Activated CD4-positive, alpha-beta T cell treated with anti-CD3 and anti-CD28 coated beads, Interleukin-2, amount 10 ng/mL, durations not matched to agents 24 days and 14 days (primary cell): ENCODE measurements around the gene C19orf38. TPM values are rescaled to one million over a fixed set of nuclear protein-coding genes. Genes with fewer than 3 reads are reported as not detected.

Source experiments
- DNase-seq: peaks from one replicate; pipeline ENCODE4 v3.0.0; 2022
- H3K27ac Mint-ChIP-seq: one replicate; pipeline ENCODE4 v1.8.0; 2022; ENCODE audit warnings: mild to moderate bottlenecking, mixed read lengths
- H3K27me3 Mint-ChIP-seq: one replicate; pipeline ENCODE4 v1.8.0; 2022; ENCODE audit warnings: mixed read lengths
- H3K36me3 Mint-ChIP-seq: one replicate; pipeline ENCODE4 v1.8.0; 2022; ENCODE audit warnings: low read depth, mild to moderate bottlenecking, mixed read lengths
- H3K4me1 Mint-ChIP-seq: one replicate; pipeline ENCODE4 v1.8.0; 2021; ENCODE audit warnings: mixed read lengths
- H3K4me3 Mint-ChIP-seq: one replicate; pipeline ENCODE4 v1.8.0; 2022; ENCODE audit warnings: mild to moderate bottlenecking, moderate library complexity, mixed read lengths
- H3K9me3 Mint-ChIP-seq: one replicate; pipeline ENCODE4 v1.8.0; 2021; ENCODE audit warnings: mixed read lengths
- intact Hi-C: fragments of 100-400 bp; cut with micrococcal nuclease; formaldehyde crosslinking; loops from one replicate; pipeline ENCODE4 v1.15.1; 2023
- total RNA-seq: library from RNA; stranded (reverse); gene quantifications from 2 replicates; pipeline ENCODE4 v1.2.3, GENCODE V29; 2022

Gene C19orf38
- total RNA-seq, 1 donor from 2014 or later: 2.7 TPM

DNA sequence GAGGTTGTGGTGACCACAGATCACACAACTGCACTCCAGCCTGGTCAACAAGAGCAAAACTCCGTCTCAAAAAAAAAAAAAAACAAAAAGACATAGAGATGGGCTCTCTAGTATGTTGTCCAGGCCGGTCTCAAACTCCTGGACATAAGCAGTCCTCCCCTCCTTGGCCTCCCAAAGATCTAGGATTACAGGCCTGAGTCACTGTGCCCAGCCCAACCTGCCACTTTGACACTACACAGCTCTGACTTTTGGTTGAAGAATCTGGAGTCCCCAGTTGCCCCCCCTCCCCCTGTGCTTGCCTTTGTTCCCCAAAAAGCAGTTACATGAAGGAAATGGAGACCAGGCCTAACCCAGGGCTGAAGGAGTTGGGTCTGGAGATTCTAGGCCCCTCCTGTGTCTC, 36.1 kb downstream of the C19orf38 start:
- Mint-ChIP-seq H3K27ac (no peak overlapping the region), H3K36me3 (peaks cover 1% of the 10 kb centered on the region), H3K9me3 (no peaks in the 10 kb centered on the region), H3K4me1 (peaks cover 6% of the 10 kb centered on the region), H3K27me3 (no peaks in the 10 kb centered on the region), H3K4me3 (no peak overlapping the region)
- intact Hi-C loops: no loop called here
- no peak for DNase-seq

DNA sequence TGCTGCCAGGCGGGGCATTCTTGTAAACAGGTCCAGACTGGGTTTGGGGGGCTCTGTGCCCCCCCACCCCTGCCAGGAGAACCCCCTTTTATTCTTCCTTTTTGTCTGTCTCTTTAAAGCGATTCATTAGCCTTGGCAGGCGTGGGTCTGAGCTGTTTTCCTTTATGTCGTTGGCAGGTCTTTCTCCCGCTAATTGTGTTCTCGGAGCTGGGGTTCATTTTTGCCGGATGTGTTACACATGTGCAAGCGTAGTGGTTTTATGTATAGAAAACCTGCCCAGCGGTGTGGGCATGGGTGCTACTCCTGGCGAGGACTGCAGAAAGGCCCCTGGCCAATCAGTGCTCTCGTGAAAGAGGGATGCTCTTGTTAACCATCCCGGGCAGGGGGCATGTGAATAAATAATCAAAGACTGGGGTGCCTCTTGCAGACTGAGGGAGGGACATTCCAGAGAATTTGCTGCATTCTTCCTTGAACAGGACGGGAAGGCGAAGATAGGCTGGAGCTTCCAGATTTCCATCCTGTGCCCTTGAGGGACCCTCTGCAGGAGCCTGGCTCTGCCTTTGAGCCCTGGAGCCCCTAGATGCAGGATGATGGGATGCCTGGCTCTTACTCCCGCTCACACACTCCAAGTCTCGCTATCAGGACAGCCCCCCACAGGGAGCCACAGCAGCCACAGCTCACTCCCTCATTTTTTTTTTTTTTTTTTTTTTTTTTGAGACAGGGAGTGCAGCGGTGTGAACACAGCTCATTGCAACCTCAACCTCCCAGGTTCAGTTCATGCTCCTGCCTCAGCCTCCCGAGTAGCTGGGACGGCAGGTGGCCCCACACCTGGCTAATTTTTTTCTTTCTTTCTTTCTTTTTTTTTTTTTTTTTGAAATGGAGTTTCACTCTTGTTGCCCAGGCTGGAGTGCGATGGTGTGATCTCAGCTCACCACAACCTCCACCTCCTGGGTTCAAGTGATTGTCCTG, 37.3 kb downstream of the C19orf38 start:
- intact Hi-C loops: no loop called here
- Mint-ChIP-seq H3K36me3 (no peaks in the 10 kb centered on the region), H3K27ac (no peak overlapping the region), H3K9me3 (no peaks in the 10 kb centered on the region), H3K27me3 (no peaks in the 10 kb centered on the region), H3K4me3 (no peak overlapping the region), H3K4me1 (peaks cover 3% of the 10 kb centered on the region)
- no peak for DNase-seq

DNA sequence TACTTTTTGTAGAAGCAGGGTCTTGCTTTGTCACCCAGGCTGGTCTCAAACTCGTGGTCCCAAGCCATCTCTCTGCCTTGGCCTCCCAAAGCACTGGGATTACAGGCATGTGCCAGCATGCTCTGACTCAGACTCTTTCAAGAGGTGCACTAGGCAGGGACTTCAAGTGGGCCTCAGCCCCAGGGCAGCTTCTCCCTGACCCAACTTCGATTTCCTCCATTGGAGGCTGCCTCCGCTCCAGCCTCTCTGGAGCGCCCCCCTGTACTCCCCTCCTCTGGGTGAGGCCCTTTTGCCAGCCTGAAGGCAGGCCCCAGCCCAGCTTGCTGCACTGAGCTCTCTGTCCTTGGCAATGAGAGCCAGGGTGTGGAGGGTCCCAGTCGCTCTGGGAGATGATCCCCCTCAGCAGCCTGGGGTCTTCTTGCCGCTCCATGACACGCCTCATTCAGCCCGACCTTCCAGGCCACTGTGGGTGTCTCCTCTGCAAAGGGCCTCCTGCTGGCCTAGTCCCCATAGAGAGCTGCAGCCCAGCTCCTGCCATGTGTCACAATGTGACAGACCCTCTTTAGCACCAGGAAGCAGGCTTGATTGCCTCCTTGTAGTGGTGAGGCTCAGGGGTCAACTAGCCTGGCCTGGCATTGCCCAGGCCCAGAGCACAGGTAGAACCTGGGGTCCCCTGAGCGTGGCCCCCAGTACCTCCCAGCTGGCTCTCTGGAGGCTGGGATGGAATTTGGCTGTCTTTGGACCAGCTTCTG, 39.6 kb downstream of the C19orf38 start:
- Mint-ChIP-seq H3K27ac (no peak overlapping the region), H3K9me3 (no peaks in the 10 kb centered on the region), H3K36me3 (no peaks in the 10 kb centered on the region), H3K4me1 (peaks cover 3% of the 10 kb centered on the region), H3K4me3 (no peak overlapping the region), H3K27me3 (no peaks in the 10 kb centered on the region)
- intact Hi-C loops: no loop called here
- DNase-seq: no peak

DNA sequence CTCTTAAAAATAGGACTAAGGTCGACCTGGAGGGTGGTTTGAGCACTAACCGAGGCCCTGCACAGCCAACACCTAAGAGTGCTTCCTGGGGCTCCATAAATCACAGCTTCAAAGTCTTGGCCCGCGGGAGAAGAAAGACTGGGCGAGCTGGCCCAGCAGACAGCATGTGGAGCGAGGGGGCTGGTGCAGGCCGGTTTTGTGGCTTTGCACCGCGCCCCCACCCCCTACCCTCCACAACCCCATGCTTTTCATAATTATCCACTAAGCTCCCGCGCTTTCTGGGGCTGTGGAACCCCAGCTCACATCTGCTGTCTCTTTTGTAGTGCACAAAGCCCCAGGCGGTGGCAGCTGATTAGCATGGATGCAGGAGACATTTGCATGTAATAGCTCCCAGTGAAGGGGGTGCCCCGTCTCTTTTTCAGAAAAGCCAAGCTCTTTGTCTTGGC, 40.2 kb downstream of the C19orf38 start:
- H3K27me3 Mint-ChIP-seq: no peaks in the 10 kb centered on the region
- H3K27ac Mint-ChIP-seq: no peak overlapping the region

GRCh38 chr19:10889880-10890279, 41.7 kb downstream of the C19orf38 start:
- H3K4me1 Mint-ChIP-seq: peaks cover 3% of the 10 kb centered on the region
- no peaks in the 10 kb centered on the region for H3K36me3 Mint-ChIP-seq
- DNase-seq: no peak
- H3K27me3 Mint-ChIP-seq: no peaks in the 10 kb centered on the region
- intact Hi-C loops: no loop called here
- no peak overlapping the region for H3K4me3 Mint-ChIP-seq
- H3K9me3 Mint-ChIP-seq: no peaks in the 10 kb centered on the region
- H3K27ac Mint-ChIP-seq: no peak overlapping the region

More for the DNA sequence above, 40.2 kb downstream of the C19orf38 start:
- H3K9me3 Mint-ChIP-seq: no peaks in the 10 kb centered on the region
- no peak for DNase-seq
- no peak overlapping the region for H3K4me3 Mint-ChIP-seq
- no peaks in the 10 kb centered on the region for H3K36me3 Mint-ChIP-seq
- peaks cover 3% of the 10 kb centered on the region for H3K4me1 Mint-ChIP-seq
- intact Hi-C loops: no loop called here

GRCh38 chr19:10891405-10892086, 43.3 kb downstream of the C19orf38 start:
- H3K27me3 Mint-ChIP-seq: no peaks in the 10 kb centered on the region
- peaks cover 9% of the 10 kb centered on the region for H3K4me1 Mint-ChIP-seq

DNA sequence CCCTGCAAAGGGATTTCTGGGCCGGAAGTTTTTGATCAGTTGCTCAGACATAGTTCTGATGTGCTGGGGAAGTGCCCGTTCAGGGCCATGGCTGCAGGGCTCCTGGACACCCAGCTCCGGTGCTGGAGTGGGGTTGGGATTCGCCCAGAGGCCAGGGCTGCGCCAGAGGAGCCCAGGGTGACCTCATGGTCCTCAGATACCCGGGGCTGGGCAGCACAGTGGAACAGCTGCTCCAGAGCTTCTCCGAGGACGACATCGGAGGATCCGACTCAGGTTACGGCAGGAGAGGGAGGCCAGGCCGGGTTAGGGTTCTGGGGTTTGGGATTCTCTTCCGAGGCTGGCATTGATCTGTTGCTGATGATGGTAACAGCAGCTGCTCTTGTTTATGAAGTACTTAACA, 44.0 kb downstream of the C19orf38 start:
- no peak for DNase-seq
- Mint-ChIP-seq H3K9me3 (no peaks in the 10 kb centered on the region), H3K27me3 (no peaks in the 10 kb centered on the region), H3K27ac (no peak overlapping the region), H3K4me1 (peaks cover 11% of the 10 kb centered on the region), H3K36me3 (no peaks in the 10 kb centered on the region), H3K4me3 (no peak overlapping the region)
- intact Hi-C loops: no loop called here

More at GRCh38 chr19:10891405-10892086, 43.3 kb downstream of the C19orf38 start:
- intact Hi-C loops: no loop called here
- Mint-ChIP-seq H3K9me3 (no peaks in the 10 kb centered on the region), H3K36me3 (no peaks in the 10 kb centered on the region), H3K27ac (no peak overlapping the region), H3K4me3 (no peak overlapping the region)
- no peak for DNase-seq

DNA sequence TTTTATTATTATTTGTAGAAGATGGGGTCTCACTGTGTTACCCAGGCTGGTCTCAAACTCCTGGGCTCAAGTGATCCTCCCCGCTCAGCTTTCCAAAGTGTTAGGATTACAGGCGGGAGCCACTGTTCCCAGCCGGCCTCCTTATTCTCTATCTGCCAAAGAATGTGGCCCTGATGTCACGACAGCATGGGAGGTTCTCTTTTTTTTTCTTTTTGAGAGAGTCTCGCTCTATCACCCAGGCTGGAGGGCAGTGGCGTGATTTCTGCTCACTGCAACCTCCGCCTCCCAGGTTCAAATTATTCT, 46.6 kb downstream of the C19orf38 start:
- Mint-ChIP-seq H3K27ac (no peak overlapping the region), H3K4me1 (peaks cover 11% of the 10 kb centered on the region), H3K36me3 (no peaks in the 10 kb centered on the region), H3K27me3 (no peaks in the 10 kb centered on the region), H3K4me3 (no peak overlapping the region), H3K9me3 (no peaks in the 10 kb centered on the region)
- no peak for DNase-seq
- intact Hi-C loops: no loop called here

DNA sequence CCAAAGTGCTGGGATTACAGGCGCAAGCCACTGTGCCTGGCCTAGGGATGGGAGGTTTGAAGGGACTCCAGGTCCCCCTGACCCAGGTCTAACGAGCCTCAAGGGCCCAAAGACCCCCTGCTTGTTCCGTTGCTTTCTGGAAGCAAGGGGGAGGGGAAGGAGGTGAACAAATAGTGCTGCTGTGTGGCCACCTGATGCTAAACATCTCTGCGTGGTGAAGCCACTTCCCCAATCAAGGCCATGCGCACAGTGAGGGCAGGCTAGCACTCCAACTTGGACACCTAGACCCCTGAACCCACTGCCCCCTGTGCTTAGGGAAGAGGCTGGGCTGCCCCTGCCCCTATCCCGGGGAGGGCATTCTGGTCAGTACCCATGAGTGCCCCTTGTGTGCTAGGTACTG, 47.1 kb downstream of the C19orf38 start:
- H3K4me1 Mint-ChIP-seq: peaks cover 13% of the 10 kb centered on the region
- H3K9me3 Mint-ChIP-seq: no peaks in the 10 kb centered on the region
- no peaks in the 10 kb centered on the region for H3K27me3 Mint-ChIP-seq
- intact Hi-C loops: no loop called here
- DNase-seq: no peak
- no peak overlapping the region for H3K27ac Mint-ChIP-seq
- H3K36me3 Mint-ChIP-seq: no peaks in the 10 kb centered on the region
- H3K4me3 Mint-ChIP-seq: no peak overlapping the region

GRCh38 chr19:10895920-10896319, 47.7 kb downstream of the C19orf38 start:
- no peak for DNase-seq
- Mint-ChIP-seq H3K27me3 (no peaks in the 10 kb centered on the region), H3K36me3 (no peaks in the 10 kb centered on the region), H3K9me3 (no peaks in the 10 kb centered on the region), H3K4me3 (no peak overlapping the region), H3K4me1 (peaks cover 13% of the 10 kb centered on the region), H3K27ac (peak overlapping the region; percentile 27)
- intact Hi-C loops: no loop called here

DNA sequence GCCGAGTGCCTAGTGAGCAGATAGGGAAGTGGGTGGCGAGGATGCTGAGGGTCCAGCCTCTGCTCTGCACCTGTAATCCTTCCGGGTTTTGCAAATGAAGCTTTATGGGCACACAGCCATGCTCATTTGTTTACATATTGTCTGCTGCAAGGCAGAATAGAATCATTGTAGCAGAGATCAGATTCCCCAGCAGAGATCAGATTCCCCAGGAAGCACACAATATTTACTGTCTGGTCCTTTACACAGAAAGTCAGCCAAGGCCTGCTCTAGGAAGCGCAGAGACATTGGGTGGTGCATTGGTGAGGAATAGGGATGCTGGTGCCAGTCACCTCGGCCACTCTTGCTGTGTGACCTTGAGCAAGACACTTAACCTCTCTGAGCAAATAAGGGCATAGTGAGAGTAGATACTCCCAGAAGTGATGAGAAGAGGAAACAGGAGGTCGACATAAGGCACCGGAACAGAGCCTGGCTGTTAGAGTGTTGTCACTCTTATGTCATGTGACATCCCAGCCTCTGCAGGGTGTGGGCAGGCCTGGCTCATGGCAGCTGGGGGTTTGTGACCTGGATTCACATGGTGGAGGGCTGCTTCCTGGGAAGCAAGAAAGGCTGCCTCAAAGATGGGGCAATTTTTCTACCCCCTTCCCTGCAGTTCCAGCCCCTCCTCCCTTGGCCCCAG, 48.8 kb downstream of the C19orf38 start:
- Mint-ChIP-seq H3K9me3 (no peaks in the 10 kb centered on the region), H3K4me3 (no peak overlapping the region), H3K36me3 (no peaks in the 10 kb centered on the region), H3K4me1 (peaks cover 13% of the 10 kb centered on the region), H3K27me3 (no peaks in the 10 kb centered on the region), H3K27ac (no peak overlapping the region)
- intact Hi-C loops: no loop called here
- peak; percentile 67 for DNase-seq

DNA sequence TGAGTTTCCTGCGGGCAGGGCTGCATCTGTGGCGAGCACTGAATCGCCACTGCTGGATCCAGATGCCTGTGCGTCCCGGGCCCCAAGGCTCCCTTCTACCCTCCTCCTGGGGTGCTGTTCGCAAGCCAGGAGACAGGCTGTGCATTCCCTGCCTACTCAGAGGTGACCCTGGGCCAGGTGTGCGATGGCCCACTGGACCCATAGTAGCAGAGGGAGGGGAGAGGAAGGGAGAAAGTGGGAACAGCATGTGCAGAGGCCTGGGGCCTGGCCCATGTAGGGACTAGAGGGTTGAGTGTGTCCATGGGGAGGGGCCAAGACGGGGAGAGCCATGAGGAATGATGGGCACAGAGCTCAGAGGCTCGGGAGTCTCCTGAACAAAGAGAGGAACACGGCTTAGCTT, 50.4 kb downstream of the C19orf38 start:
- Mint-ChIP-seq H3K36me3 (peaks cover 4% of the 10 kb centered on the region), H3K4me3 (no peak overlapping the region), H3K27me3 (no peaks in the 10 kb centered on the region), H3K4me1 (peaks cover 17% of the 10 kb centered on the region), H3K9me3 (peaks cover 4% of the 10 kb centered on the region), H3K27ac (no peak overlapping the region)
- intact Hi-C loops: no loop called here
- no peak for DNase-seq

- intact Hi-C loops: no loop called here
- peaks cover 17% of the 10 kb centered on the region for H3K4me1 Mint-ChIP-seq
- peaks cover 4% of the 10 kb centered on the region for H3K9me3 Mint-ChIP-seq
- DNase-seq: no peak
- H3K4me3 Mint-ChIP-seq: no peak overlapping the region
- H3K27me3 Mint-ChIP-seq: no peaks in the 10 kb centered on the region
- peaks cover 4% of the 10 kb centered on the region for H3K36me3 Mint-ChIP-seq
- no peak overlapping the region for H3K27ac Mint-ChIP-seq
Observed at GRCh38 chr19:10899151-10899653, 51.0 kb downstream of the C19orf38 start.
